Activated T-cell treated with anti-CD3 and anti-CD28 coated beads, Interleukin-2, amount 50 U/mL, for 4 hours (primary cell): ENCODE results near the gene PLBD2. TPM values are rescaled to one million over a fixed set of nuclear protein-coding genes. Genes with fewer than 3 reads are reported as not detected.

Source experiments
- ATAC-seq, 2 donors: fragments of 200-7000 bp; cut with Tn5 transposase; one replicate each; pipeline ENCODE4 v1.10.0; 2021
- DNase-seq: peaks from one replicate; pipeline ENCODE4 v3.0.0-alpha.2; 2020
- H3K27me3 Mint-ChIP-seq: one replicate; pipeline ENCODE4 v1.8.0; 2021; ENCODE audit warnings: low read depth, mixed read lengths
- H3K36me3 Mint-ChIP-seq: one replicate; pipeline ENCODE4 v1.8.0; 2022; ENCODE audit warnings: mixed read lengths; ENCODE audit not compliant: insufficient read depth
- H3K4me1 Mint-ChIP-seq: one replicate; pipeline ENCODE4 v1.8.0; 2021; ENCODE audit warnings: low read depth, mixed read lengths
- H3K4me3 Mint-ChIP-seq: one replicate; pipeline ENCODE4 v1.8.0; 2021; ENCODE audit warnings: mild to moderate bottlenecking, moderate library complexity, mixed read lengths
- H3K9me3 Mint-ChIP-seq: one replicate; pipeline ENCODE4 v1.8.0; 2021; ENCODE audit warnings: mixed read lengths
- total RNA-seq, 3 donors: library from RNA; stranded (reverse); gene quantifications; one replicate each; pipeline ENCODE4 v1.2.1, GENCODE V29; 2021

Gene PLBD2
- total RNA-seq: 10 to 100 TPM; 22.9 to 25.3 (median 24.2) TPM

GRCh38 chr12:113358381-113359132 is at the start of gene PLBD2:
Gene PLBD2, plus strand, starts transcription at chr12:113358587. Its CDS starts 14 bp downstream, at chr12:113358601.
- H3K36me3 Mint-ChIP-seq: no peaks in the 10 kb centered on the region
- DNase-seq: peak; percentile 93
- ATAC-seq: peak; percentile 97 to 99
- no peaks in the 10 kb centered on the region for H3K9me3 Mint-ChIP-seq
- H3K4me3 Mint-ChIP-seq: peak within 1 kb of the TSS; percentile 87
- no peaks in the 10 kb centered on the region for H3K27me3 Mint-ChIP-seq
- peaks cover 12% of the 10 kb centered on the region for H3K4me1 Mint-ChIP-seq

- H3K27me3 Mint-ChIP-seq: no peaks in the 10 kb centered on the region
- ATAC-seq (no peak), DNase-seq (no peak)
- no peaks in the 10 kb centered on the region for H3K9me3 Mint-ChIP-seq
- peaks cover 41% of the 10 kb centered on the region for H3K36me3 Mint-ChIP-seq
- no peak overlapping the region for H3K4me3 Mint-ChIP-seq
- H3K4me1 Mint-ChIP-seq: no peaks in the 10 kb centered on the region
Observed at GRCh38 chr12:113310489-113310888, 47.9 kb upstream of the PLBD2 start.

GRCh38 chr12:113314121-113314529 is 44.3 kb upstream of the PLBD2 start:
- no peak for ATAC-seq
- Mint-ChIP-seq H3K9me3 (no peaks in the 10 kb centered on the region), H3K4me1 (no peaks in the 10 kb centered on the region), H3K27me3 (no peaks in the 10 kb centered on the region), H3K36me3 (peaks cover 43% of the 10 kb centered on the region), H3K4me3 (no peak overlapping the region)
- DNase-seq: no peak

DNA sequence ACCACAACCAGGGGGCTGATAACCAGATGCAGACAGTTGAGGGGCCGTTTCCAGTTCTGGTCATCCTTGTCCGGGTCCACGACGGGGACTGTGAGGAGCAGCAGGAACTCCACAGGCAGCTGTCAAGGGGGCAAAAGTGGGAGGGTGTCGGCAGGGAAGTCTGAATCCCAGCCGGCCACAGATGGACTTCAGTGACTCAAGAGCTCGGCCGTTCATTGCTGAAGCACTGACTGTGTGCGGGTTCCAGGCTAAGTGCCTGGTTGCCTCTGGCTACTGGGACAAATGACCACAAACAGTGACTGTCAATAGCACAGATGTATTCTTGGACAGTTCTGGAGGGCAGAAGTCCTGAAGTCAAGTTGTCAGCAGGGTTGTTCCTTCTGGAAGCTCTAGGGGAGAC is 43.0 kb upstream of the PLBD2 start:
- no peak for ATAC-seq
- Mint-ChIP-seq H3K36me3 (peaks cover 51% of the 10 kb centered on the region), H3K4me3 (no peak overlapping the region), H3K4me1 (no peaks in the 10 kb centered on the region), H3K27me3 (no peaks in the 10 kb centered on the region), H3K9me3 (no peaks in the 10 kb centered on the region)
- DNase-seq: no peak

GRCh38 chr12:113316155-113316554 is 42.2 kb upstream of the PLBD2 start:
- Mint-ChIP-seq H3K27me3 (no peaks in the 10 kb centered on the region), H3K9me3 (no peaks in the 10 kb centered on the region), H3K36me3 (peaks cover 45% of the 10 kb centered on the region), H3K4me3 (no peak overlapping the region), H3K4me1 (no peaks in the 10 kb centered on the region)
- DNase-seq (no peak), ATAC-seq (no peak)

DNA sequence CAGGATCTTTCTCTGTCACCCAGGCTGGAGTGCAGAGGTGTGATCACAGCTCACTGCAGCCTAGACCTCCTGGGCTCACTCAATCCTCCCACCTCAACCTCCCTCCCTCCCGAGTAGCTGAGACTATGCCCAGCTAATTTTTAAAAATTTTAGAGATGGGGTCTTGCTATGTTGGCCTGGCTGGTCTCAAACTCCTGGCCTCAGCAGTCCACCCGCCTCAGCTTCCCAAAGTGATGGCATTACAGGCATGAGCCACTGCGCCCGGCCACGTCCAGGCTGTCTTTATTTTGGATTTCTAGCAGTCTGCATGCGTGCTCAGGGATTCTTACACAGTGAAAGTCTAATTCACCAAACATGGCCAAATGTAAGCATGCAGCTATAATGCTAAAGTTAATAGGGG is 41.3 kb upstream of the PLBD2 start:
- no peak for ATAC-seq
- peaks cover 42% of the 10 kb centered on the region for H3K36me3 Mint-ChIP-seq

DNA sequence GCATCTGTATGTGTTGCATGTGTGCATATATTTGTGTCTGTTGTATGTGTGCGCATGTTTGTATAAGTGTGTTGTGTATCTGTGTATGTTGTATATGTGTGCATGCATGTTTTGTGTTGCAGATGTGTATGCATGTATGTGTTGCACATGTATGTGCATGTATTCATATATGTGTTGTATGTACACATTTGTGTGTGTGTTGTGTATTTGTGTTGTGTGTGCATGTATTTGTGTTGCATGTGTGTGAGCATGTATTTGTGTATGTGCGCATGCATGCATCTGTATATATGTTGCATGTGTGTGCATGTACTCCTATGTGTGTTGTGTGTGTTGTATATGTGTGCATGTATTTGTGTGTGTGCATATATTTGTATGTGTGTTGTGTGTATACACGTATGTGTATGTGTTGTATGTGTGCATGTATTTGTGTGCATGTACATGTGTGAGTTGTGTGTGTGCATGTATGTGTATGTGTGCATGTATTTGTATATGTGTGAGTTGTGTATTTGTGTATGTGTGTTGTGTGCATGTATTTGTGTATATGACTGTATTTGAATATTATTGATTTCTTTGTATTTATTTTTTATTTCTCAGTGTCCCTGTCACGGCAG is 40.2 kb upstream of the PLBD2 start:
- Mint-ChIP-seq H3K4me1 (peaks cover 2% of the 10 kb centered on the region), H3K4me3 (no peak overlapping the region), H3K27me3 (no peaks in the 10 kb centered on the region), H3K9me3 (no peaks in the 10 kb centered on the region), H3K36me3 (peaks cover 49% of the 10 kb centered on the region)
- no peak for DNase-seq
- no peak for ATAC-seq

More for the DNA sequence above, 41.3 kb upstream of the PLBD2 start:
- no peaks in the 10 kb centered on the region for H3K27me3 Mint-ChIP-seq
- H3K9me3 Mint-ChIP-seq: no peaks in the 10 kb centered on the region
- no peak overlapping the region for H3K4me3 Mint-ChIP-seq
- no peak for DNase-seq
- H3K4me1 Mint-ChIP-seq: no peaks in the 10 kb centered on the region

- Mint-ChIP-seq H3K36me3 (peaks cover 43% of the 10 kb centered on the region), H3K9me3 (no peaks in the 10 kb centered on the region), H3K4me3 (no peak overlapping the region), H3K4me1 (peaks cover 8% of the 10 kb centered on the region), H3K27me3 (no peaks in the 10 kb centered on the region)
- no peak for DNase-seq
- ATAC-seq: no peak
Observed at GRCh38 chr12:113318900-113319628, 39.3 kb upstream of the PLBD2 start.

DNA sequence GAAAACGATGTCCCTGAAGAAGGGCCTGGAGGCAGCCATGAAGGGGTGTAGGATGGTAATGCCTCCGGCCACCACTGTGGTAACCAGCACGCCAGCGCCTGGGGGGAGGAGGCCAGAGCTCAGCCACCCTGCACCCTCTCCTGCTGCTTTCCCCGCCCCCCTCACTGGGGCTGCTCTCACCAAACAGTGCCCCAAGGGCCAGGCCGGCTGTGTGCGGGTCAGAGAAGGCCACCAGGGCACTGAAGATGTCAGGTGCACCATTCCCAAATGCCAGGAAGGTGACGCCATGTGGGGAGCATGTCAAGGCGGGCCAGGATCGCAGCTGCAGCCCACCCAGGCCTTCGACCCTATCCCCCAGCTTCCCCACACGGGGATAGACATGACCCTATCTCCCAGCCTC is 38.0 kb upstream of the PLBD2 start:
- no peak for DNase-seq
- no peak for ATAC-seq
- H3K9me3 Mint-ChIP-seq: no peaks in the 10 kb centered on the region
- peaks cover 8% of the 10 kb centered on the region for H3K4me1 Mint-ChIP-seq
- H3K36me3 Mint-ChIP-seq: peaks cover 35% of the 10 kb centered on the region
- H3K4me3 Mint-ChIP-seq: no peak overlapping the region
- H3K27me3 Mint-ChIP-seq: no peaks in the 10 kb centered on the region

DNA sequence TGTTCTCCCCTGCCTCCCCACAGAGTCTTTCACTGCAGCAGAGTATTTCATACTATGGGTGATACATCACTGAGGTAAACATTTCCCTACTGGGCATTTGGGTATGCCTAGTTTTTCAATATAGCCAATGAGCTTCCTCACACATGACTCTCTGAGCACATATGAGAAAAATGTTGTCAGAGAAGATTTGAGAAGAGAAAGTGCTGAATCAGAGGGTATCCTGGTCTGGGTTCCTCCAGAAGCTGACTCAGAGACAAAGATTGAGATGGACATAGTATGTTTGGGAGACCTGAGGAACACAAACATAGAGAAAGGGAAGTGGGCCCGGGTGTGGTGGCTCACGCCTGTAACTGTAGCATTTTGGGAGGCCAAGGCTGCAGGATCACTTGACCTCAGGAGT is 36.0 kb upstream of the PLBD2 start:
- Mint-ChIP-seq H3K27me3 (no peaks in the 10 kb centered on the region), H3K9me3 (no peaks in the 10 kb centered on the region), H3K4me1 (peaks cover 12% of the 10 kb centered on the region), H3K36me3 (peaks cover 31% of the 10 kb centered on the region), H3K4me3 (no peak overlapping the region)
- DNase-seq: no peak
- ATAC-seq: no peak

DNA sequence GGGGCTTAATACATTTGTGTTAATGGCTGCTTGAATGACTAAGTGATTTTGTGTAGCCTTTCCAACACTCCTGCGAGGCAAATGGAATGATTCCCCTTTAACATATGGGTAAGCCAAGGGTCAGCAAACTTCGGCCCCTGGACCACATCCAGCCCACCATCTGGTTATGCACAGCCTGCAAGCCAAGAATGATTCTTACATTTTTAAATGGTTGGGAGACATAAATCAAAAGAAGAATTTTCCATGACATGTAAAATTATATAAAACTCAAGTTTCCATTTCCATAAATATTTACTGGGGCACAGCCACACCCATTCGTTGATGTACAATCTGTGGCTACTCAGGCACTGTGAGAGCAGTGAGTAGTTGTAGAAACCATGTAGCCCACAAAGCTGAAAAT is 32.5 kb upstream of the PLBD2 start:
- Mint-ChIP-seq H3K27me3 (no peaks in the 10 kb centered on the region), H3K9me3 (no peaks in the 10 kb centered on the region), H3K36me3 (peaks cover 24% of the 10 kb centered on the region), H3K4me1 (peaks cover 27% of the 10 kb centered on the region), H3K4me3 (no peak overlapping the region)
- ATAC-seq: no peak
- DNase-seq: no peak

GRCh38 chr12:113326775-113327395 is 31.5 kb upstream of the PLBD2 start:
- H3K36me3 Mint-ChIP-seq: peaks cover 29% of the 10 kb centered on the region
- peaks cover 32% of the 10 kb centered on the region for H3K4me1 Mint-ChIP-seq
- no peaks in the 10 kb centered on the region for H3K27me3 Mint-ChIP-seq
- no peak overlapping the region for H3K4me3 Mint-ChIP-seq
- ATAC-seq: no peak
- H3K9me3 Mint-ChIP-seq: no peaks in the 10 kb centered on the region
- no peak for DNase-seq

GRCh38 chr12:113328368-113328889 is 30.0 kb upstream of the PLBD2 start:
- no peak overlapping the region for H3K4me3 Mint-ChIP-seq
- H3K36me3 Mint-ChIP-seq: peaks cover 27% of the 10 kb centered on the region
- H3K9me3 Mint-ChIP-seq: no peaks in the 10 kb centered on the region
- DNase-seq: no peak
- no peak for ATAC-seq
- H3K4me1 Mint-ChIP-seq: peaks cover 43% of the 10 kb centered on the region
- H3K27me3 Mint-ChIP-seq: no peaks in the 10 kb centered on the region
